K562 (cell line): ENCODE measurements around the gene PHF3. TPM values are rescaled to one million over a fixed set of nuclear protein-coding genes. Genes with fewer than 3 reads are reported as not detected.

Source experiments
- CREM ChIP-seq: IDR thresholded peaks from 2 replicates; pipeline ENCODE4 v1.6.1; 2014; ENCODE audit warnings: antibody characterized with exemption, low read depth
- FOXA1 ChIP-seq: fragments of 450-650 bp; IDR thresholded peaks from 2 replicates; pipeline ENCODE4 v1.6.1; 2016; ENCODE audit warnings: mild to moderate bottlenecking, borderline replicate concordance
- MXI1 ChIP-seq: IDR thresholded peaks from 2 replicates; pipeline ENCODE4 v1.6.1; 2011; ENCODE audit warnings: low read depth, mild to moderate bottlenecking, improper control_type of control experiment, low read length
- NFIC ChIP-seq: fragments of 450-650 bp; IDR thresholded peaks from 2 replicates; pipeline ENCODE4 v1.6.1; 2017; ENCODE audit warnings: mild to moderate bottlenecking, inconsistent platforms
- PRPF4 ChIP-seq: fragments of 200-400 bp; formaldehyde crosslinking; IDR thresholded peaks from one replicate; pipeline ENCODE4 v1.6.1; 2017; ENCODE audit warnings: low read length, low read depth, mild to moderate bottlenecking; ENCODE audit not compliant: insufficient read depth, poor library complexity, severe bottlenecking
- ZNF561 ChIP-seq: fragments of 450-650 bp; formaldehyde crosslinking; conservative IDR thresholded peaks from 2 replicates; pipeline ENCODE4 v1.4.0; 2020; ENCODE audit warnings: mild to moderate bottlenecking, moderate library complexity
- ZSCAN32 ChIP-seq: fragments of 450-650 bp; formaldehyde crosslinking; IDR thresholded peaks from 2 replicates; pipeline ENCODE4 v1.4.0; 2020; ENCODE audit warnings: mild to moderate bottlenecking, moderate library complexity
- polyA plus RNA-seq, 8 experiments: library from polyadenylated mRNA; depleted of rRNA in 4 of 8; stranded (reverse) in 5 of 8; unstranded in 3 of 8; fragments of >200 nt; fragmentation: Nextera tagmentation in 2 of 8; fragmentation: Illumina TruSeq in 1 of 8; extraction: Ambion mirVana in 2 of 8; extraction: Trizol in 1 of 8; gene quantifications; 2 replicates each; pipeline versions ENCODE4 v1.2.1 to v1.2.3, GENCODE V29; 2011 to 2014; ENCODE audit warnings: inconsistent platforms in 1 of 8, missing spikeins in 1 of 8
- total RNA-seq, 7 experiments: library from RNA; depleted of rRNA in 6 of 7; stranded (reverse); fragments of >200 nt in 6 of 7; fragmentation: Illumina TruSeq in 2 of 7; extraction: Trizol in 2 of 7; gene quantifications; 2 replicates each; pipeline versions ENCODE4 v1.2.1 to v1.2.3, GENCODE V29; 2011 to 2021; ENCODE audit warnings: low replicate concordance in 1 of 7
- TF ChIP-seq, protein P1 (sequence below): fragments of 250-450 bp; sonication (Bioruptor Pico); IDR thresholded peaks from 2 replicates; pipeline ENCODE4 v1.4.0; 2020
- TF ChIP-seq, protein P2 (sequence below), 2 experiments: fragments of 450-650 bp in 1 of 2; sonication (generic) in 1 of 2; formaldehyde crosslinking in 1 of 2; IDR thresholded peaks; 2 replicates each; pipeline versions ENCODE4 v1.7.1 to v1.9.0; 2016 to 2022; ENCODE audit warnings: inconsistent platforms in 1 of 2, mild to moderate bottlenecking in 1 of 2, missing genetic modification reagents in 1 of 2
- TF ChIP-seq, protein P3 (sequence below): fragments of 250-450 bp; sonication (Bioruptor Pico); IDR thresholded peaks from 2 replicates; pipeline ENCODE4 v1.8.0; 2021; ENCODE audit warnings: moderate library complexity, mild to moderate bottlenecking, inconsistent platforms

Gene PHF3
- total and polyA plus RNA-seq, 9 of the 15 experiments (the other 6 are each of a cell fraction or from before 2014, with no cell fraction given) = 8.1 to 51.2 (median 30.9) TPM

DNA sequence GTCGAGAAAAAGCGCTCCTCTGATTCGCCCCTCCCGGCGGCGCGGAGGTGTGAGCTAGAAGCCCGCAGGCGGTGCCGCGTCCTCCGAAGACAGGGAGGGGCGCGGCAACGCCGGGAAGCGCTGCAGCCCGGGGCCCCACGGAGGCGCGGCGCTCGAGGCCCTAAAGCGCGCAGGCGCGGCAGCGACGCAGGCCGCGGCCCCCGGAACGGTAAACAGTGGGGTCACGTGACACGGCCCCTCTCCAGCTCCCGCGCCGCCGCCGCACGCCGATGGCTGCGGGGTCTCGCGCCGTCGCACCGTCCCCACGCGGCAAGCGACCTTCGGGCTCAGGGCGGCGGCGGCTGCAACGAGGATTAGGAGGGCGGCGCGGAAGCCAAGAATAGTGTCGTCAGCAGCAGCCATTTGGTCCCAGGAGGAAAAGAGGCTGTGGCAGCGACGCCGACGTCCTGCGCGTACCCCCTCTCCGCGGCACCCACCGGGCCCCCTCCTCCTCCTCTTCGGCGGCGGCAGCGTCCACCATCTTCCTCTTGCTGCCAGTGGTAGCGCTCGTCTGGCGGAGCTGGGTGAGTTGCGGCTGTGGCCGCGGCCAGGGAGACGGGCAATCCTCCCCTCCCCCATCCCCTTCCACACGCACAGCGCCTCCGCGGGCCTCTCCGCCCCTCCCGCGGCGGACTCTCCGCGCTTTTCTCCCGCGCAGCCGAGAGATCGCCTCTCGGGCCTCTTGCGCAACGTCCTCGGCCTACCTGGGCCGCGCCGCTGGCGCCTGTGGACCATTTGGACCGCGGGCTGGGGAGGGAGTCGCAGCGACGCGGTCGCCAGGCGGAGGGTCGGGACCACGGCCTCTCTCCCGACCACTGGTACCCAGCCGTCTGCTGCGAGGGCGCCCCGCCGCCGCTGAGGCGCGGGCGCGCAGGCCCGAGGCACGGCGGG, at the start of gene PHF3 (continued):
- TF ChIP-seq, protein P1, sequence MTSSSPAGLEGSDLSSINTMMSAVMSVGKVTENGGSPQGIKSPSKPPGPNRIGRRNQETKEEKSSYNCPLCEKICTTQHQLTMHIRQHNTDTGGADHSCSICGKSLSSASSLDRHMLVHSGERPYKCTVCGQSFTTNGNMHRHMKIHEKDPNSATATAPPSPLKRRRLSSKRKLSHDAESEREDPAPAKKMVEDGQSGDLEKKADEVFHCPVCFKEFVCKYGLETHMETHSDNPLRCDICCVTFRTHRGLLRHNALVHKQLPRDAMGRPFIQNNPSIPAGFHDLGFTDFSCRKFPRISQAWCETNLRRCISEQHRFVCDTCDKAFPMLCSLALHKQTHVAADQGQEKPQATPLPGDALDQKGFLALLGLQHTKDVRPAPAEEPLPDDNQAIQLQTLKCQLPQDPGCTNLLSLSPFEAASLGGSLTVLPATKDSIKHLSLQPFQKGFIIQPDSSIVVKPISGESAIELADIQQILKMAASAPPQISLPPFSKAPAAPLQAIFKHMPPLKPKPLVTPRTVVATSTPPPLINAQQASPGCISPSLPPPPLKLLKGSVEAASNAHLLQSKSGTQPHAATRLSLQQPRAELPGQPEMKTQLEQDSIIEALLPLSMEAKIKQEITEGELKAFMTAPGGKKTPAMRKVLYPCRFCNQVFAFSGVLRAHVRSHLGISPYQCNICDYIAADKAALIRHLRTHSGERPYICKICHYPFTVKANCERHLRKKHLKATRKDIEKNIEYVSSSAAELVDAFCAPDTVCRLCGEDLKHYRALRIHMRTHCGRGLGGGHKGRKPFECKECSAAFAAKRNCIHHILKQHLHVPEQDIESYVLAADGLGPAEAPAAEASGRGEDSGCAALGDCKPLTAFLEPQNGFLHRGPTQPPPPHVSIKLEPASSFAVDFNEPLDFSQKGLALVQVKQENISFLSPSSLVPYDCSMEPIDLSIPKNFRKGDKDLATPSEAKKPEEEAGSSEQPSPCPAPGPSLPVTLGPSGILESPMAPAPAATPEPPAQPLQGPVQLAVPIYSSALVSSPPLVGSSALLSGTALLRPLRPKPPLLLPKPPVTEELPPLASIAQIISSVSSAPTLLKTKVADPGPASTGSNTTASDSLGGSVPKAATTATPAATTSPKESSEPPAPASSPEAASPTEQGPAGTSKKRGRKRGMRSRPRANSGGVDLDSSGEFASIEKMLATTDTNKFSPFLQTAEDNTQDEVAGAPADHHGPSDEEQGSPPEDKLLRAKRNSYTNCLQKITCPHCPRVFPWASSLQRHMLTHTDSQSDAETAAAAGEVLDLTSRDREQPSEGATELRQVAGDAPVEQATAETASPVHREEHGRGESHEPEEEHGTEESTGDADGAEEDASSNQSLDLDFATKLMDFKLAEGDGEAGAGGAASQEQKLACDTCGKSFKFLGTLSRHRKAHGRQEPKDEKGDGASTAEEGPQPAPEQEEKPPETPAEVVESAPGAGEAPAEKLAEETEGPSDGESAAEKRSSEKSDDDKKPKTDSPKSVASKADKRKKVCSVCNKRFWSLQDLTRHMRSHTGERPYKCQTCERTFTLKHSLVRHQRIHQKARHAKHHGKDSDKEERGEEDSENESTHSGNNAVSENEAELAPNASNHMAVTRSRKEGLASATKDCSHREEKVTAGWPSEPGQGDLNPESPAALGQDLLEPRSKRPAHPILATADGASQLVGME (CRISPR knock-in tag) = no peak
- TF ChIP-seq MXI1 (0 out of 2 replicates have a peak, but pooled peaks have one; percentile 7), NFIC (no peak; the same call in 1 of the 2 replicates), CREM (peak; percentile 53; the same call in 1 of the 2 replicates), ZNF561 (no peak), ZSCAN32 (CRISPR knock-in tag) (no peak), PRPF4 (peak; percentile 84), FOXA1 (no peak)
- TF ChIP-seq, protein P2, sequence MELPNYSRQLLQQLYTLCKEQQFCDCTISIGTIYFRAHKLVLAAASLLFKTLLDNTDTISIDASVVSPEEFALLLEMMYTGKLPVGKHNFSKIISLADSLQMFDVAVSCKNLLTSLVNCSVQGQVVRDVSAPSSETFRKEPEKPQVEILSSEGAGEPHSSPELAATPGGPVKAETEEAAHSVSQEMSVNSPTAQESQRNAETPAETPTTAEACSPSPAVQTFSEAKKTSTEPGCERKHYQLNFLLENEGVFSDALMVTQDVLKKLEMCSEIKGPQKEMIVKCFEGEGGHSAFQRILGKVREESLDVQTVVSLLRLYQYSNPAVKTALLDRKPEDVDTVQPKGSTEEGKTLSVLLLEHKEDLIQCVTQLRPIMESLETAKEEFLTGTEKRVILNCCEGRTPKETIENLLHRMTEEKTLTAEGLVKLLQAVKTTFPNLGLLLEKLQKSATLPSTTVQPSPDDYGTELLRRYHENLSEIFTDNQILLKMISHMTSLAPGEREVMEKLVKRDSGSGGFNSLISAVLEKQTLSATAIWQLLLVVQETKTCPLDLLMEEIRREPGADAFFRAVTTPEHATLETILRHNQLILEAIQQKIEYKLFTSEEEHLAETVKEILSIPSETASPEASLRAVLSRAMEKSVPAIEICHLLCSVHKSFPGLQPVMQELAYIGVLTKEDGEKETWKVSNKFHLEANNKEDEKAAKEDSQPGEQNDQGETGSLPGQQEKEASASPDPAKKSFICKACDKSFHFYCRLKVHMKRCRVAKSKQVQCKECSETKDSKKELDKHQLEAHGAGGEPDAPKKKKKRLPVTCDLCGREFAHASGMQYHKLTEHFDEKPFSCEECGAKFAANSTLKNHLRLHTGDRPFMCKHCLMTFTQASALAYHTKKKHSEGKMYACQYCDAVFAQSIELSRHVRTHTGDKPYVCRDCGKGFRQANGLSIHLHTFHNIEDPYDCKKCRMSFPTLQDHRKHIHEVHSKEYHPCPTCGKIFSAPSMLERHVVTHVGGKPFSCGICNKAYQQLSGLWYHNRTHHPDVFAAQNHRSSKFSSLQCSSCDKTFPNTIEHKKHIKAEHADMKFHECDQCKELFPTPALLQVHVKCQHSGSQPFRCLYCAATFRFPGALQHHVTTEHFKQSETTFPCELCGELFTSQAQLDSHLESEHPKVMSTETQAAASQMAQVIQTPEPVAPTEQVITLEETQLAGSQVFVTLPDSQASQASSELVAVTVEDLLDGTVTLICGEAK (IDR thresholded peaks at IDR 0.05) = no peak
- TF ChIP-seq, protein P2 (CRISPR knock-in tag; IDR thresholded peaks at IDR 0.05) = no peak
- TF ChIP-seq, protein P3, sequence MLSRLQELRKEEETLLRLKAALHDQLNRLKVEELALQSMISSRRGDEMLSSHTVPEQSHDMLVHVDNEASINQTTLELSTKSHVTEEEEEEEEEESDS (CRISPR knock-in tag) = no peak
